Measurements from ENCODE around the gene PPP6R2. TPM values are rescaled to one million over a fixed set of nuclear protein-coding genes. Genes with fewer than 3 reads are reported as not detected.
"Not testable (repeated sequence)": the region's sequence is repeated elsewhere in the genome, so short reads cannot be mapped to it uniquely, and the experiment has no call there.

Gene PPP6R2
- total RNA-seq, 1 donor from 2014 or later, result 55.9 TPM

DNA sequence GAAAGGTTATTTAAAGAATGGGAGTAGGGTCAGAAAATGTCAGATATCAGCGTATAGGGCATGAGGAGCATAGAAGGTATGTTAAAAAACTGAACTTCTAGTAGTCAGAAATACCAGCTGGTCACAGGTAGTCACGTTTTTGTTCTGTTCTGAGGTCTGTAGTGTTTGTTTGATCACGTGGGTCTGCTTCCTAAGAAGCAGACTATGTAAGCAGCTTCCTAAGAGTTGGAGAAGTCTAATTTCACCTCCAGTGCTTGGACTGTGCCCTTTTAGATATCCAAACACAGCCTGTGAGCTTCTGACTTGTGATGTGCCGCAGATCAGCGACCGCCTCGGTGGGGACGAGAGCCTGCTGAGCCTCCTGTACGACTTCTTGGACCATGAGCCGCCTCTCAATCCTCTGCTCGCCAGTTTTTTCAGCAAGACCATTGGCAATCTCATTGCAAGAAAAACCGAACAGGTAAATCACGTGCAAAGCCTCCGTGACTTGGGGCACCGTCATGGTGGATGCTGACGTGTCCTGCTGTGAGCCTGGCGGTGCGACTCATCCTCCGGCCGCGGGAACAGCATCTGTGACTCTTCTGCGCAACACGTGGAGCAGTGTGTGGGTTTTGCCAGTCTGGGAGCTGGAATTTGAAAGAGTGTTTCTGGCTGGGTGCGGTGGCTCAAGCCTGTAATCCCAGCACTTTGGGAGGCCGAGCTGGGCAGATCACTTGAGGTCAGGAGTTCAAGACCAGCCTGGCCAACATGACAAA lies 63.5 kb downstream of the PPP6R2 start:
- H3K9me3 Mint-ChIP-seq, result no peaks in the 10 kb centered on the region
- no peak overlapping the region for H3K4me3 Mint-ChIP-seq
- DNase-seq (ENCODE audit: low read depth, low spot score), result no peak
- H3K27ac Mint-ChIP-seq (ENCODE audit: unreplicated experiment), result peak overlapping the region; percentile 43
- TF ChIP-seq, protein P1, sequence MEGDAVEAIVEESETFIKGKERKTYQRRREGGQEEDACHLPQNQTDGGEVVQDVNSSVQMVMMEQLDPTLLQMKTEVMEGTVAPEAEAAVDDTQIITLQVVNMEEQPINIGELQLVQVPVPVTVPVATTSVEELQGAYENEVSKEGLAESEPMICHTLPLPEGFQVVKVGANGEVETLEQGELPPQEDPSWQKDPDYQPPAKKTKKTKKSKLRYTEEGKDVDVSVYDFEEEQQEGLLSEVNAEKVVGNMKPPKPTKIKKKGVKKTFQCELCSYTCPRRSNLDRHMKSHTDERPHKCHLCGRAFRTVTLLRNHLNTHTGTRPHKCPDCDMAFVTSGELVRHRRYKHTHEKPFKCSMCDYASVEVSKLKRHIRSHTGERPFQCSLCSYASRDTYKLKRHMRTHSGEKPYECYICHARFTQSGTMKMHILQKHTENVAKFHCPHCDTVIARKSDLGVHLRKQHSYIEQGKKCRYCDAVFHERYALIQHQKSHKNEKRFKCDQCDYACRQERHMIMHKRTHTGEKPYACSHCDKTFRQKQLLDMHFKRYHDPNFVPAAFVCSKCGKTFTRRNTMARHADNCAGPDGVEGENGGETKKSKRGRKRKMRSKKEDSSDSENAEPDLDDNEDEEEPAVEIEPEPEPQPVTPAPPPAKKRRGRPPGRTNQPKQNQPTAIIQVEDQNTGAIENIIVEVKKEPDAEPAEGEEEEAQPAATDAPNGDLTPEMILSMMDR (conservative IDR thresholded peaks at IDR 0.05), result no peak
- peaks cover 8% of the 10 kb centered on the region for H3K36me3 Mint-ChIP-seq (ENCODE audit: low read depth)
- H3K27me3 Mint-ChIP-seq (ENCODE audit: low read depth), result no peaks in the 10 kb centered on the region
- no peaks in the 10 kb centered on the region for H3K4me1 Mint-ChIP-seq

DNA sequence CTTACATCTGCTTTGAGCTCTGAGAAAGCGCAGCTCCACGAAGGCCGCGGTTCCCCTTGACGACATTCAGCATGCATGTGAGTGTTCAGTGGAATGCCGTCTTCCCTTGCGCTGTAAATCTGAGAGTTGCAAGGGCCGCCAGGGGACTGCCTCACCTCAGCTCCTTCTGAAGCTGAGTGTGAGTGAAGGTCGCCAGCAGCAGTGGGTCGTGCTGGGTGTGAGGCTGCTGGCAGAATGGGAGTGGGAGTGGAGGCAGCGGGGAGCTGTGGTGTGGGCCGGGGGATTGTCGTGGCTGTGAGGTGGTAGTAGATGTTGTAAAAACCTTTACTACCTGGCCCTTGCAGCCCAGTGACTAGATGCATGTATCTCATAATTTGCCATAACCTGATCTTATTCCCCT lies 65.2 kb downstream of the PPP6R2 start:
- H3K4me3 Mint-ChIP-seq, result no peak overlapping the region
- no peaks in the 10 kb centered on the region for H3K27me3 Mint-ChIP-seq (ENCODE audit: low read depth)
- H3K9me3 Mint-ChIP-seq, result no peaks in the 10 kb centered on the region
- no peak for DNase-seq (ENCODE audit: low read depth, low spot score)
- H3K27ac Mint-ChIP-seq (ENCODE audit: unreplicated experiment), result no peak overlapping the region
- H3K4me1 Mint-ChIP-seq, result no peaks in the 10 kb centered on the region
- TF ChIP-seq, protein P1 (conservative IDR thresholded peaks at IDR 0.05), result no peak
- peaks cover 8% of the 10 kb centered on the region for H3K36me3 Mint-ChIP-seq (ENCODE audit: low read depth)

DNA sequence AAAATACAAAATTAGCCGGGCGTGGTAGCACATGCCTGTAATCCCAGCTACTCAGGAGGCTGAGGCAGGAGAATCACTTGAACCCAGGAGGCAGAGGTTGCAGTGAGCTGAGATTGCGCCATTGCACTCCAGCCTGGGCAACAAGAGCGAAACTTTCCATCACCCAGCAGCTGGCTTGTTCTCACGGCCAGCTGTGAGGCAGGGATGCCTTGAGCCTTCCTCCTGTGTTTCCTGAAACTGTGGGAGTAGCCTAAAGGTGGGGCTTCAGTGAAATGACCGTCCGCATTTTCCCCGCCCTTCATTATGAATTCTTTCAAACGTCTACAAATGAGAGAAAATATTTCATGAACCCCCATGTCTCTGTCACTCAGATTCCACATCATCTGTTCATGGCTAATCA lies 65.8 kb downstream of the PPP6R2 start:
- H3K4me3 Mint-ChIP-seq; H3K4me1 Mint-ChIP-seq; H3K9me3 Mint-ChIP-seq; H3K27ac Mint-ChIP-seq (ENCODE audit: unreplicated experiment); H3K36me3 Mint-ChIP-seq (ENCODE audit: low read depth); DNase-seq (ENCODE audit: low read depth, low spot score); H3K27me3 Mint-ChIP-seq (ENCODE audit: low read depth): not testable (repeated sequence)

DNA sequence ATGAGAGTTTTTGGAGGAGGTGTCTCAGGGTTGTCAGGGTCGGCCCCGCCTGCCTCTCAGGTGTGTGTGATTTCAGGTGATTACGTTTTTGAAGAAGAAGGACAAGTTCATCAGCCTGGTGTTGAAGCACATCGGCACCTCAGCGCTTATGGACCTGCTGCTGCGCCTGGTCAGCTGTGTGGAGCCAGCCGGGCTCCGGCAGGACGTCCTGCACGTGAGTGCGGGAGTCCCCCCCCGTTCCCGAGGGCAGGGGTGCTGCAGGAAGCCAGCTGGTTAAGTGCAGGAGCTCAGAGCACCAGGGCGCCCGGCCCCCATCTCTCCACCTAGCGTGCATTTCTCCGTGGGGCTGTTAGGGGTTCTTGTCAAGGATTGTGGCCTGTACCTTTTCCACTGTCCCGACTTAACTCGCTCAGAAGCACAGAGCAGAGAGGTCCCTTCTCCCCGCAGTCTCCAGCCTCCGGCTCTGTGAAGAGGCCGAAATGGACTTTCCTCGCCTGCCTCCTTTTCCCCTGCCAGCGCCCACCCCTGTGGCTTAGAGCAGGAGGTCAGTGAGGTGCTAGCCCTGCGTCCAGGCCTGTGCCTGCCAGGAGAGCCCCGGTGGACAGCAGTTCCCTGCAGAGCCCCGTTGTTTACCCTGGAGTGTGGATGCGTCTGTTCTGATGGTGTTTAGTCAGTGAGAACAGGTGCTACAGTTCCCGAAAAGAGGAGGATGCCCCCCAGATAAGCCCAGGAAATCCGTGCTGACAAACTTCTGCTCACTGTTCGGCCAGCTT lies 71.5 kb downstream of the PPP6R2 start:
- H3K4me1 Mint-ChIP-seq, result no peaks in the 10 kb centered on the region
- TF ChIP-seq, protein P1 (conservative IDR thresholded peaks at IDR 0.05), result no peak
- no peak overlapping the region for H3K4me3 Mint-ChIP-seq
- H3K36me3 Mint-ChIP-seq (ENCODE audit: low read depth), result no peaks in the 10 kb centered on the region
- H3K27me3 Mint-ChIP-seq (ENCODE audit: low read depth), result no peaks in the 10 kb centered on the region
- no peak for DNase-seq (ENCODE audit: low read depth, low spot score)
- H3K27ac Mint-ChIP-seq (ENCODE audit: unreplicated experiment), result no peak overlapping the region
- no peaks in the 10 kb centered on the region for H3K9me3 Mint-ChIP-seq

DNA sequence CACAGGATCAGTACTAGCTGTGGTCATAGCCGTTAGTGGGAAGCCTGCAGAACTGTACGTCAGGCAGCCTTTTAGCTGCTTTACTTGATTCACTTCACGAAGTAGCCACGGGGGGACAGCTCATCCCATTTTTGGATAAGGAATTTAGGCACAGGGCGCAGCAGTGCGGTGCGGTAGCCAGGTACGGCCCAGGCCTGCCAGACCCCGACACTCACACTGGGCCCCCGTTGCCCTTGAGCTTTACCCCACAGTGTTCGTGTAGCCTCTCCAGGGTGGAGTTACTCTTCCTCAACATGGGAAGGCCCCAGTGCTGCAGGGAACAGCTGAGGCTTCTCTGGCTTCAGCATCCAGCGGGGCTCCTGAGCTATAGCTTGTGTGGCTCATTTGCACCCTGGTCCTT lies 72.3 kb downstream of the PPP6R2 start:
- H3K36me3 Mint-ChIP-seq (ENCODE audit: low read depth), result no peaks in the 10 kb centered on the region
- no peak overlapping the region for H3K4me3 Mint-ChIP-seq
- H3K27me3 Mint-ChIP-seq (ENCODE audit: low read depth), result no peaks in the 10 kb centered on the region

More for the DNA sequence above, 72.3 kb downstream of the PPP6R2 start:
- peak overlapping the region; percentile 35 for H3K27ac Mint-ChIP-seq (ENCODE audit: unreplicated experiment)
- no peak for DNase-seq (ENCODE audit: low read depth, low spot score)
- H3K4me1 Mint-ChIP-seq, result no peaks in the 10 kb centered on the region
- no peaks in the 10 kb centered on the region for H3K9me3 Mint-ChIP-seq
- TF ChIP-seq, protein P1 (conservative IDR thresholded peaks at IDR 0.05), result no peak

Measured in neural crest cell (in vitro differentiated cells).